IPS-15b (cell line): ENCODE data around the gene FABP7.

Source experiments
- H3K27me3 ChIP-seq: one replicate; pipeline ENCODE4 v1.6.1; 2013; ENCODE audit warnings: low read length; ENCODE audit not compliant: control insufficient read depth, insufficient read depth
- H3K36me3 ChIP-seq: one replicate; pipeline ENCODE4 v1.6.1; 2013; ENCODE audit warnings: low read length; ENCODE audit not compliant: control insufficient read depth, insufficient read depth
- H3K4me1 ChIP-seq: one replicate; pipeline ENCODE4 v1.6.1; 2013; ENCODE audit warnings: mild to moderate bottlenecking, low read length; ENCODE audit not compliant: control insufficient read depth, insufficient read depth
- H3K4me3 ChIP-seq: one replicate; pipeline ENCODE4 v1.5.1; 2013; ENCODE audit warnings: low read depth, low read length
- H3K9ac ChIP-seq: one replicate; pipeline ENCODE4 v1.6.1; 2013; ENCODE audit warnings: low read depth, mild to moderate bottlenecking, low read length
- H3K9me3 ChIP-seq: one replicate; pipeline ENCODE4 v1.6.1; 2013; ENCODE audit warnings: mild to moderate bottlenecking, low read length; ENCODE audit not compliant: control insufficient read depth, insufficient read depth

Gene FABP7

GRCh38 chr6:122788208-122788607 lies 8.7 kb downstream of the FABP7 start:
- H3K4me3 ChIP-seq = no peak overlapping the region
- H3K9me3 ChIP-seq = no peaks in the 10 kb centered on the region
- H3K27me3 ChIP-seq = peaks cover 28% of the 10 kb centered on the region
- peaks cover 12% of the 10 kb centered on the region for H3K4me1 ChIP-seq
- H3K9ac ChIP-seq = no peak overlapping the region
- H3K36me3 ChIP-seq = no peaks in the 10 kb centered on the region

- H3K4me3 ChIP-seq = peak overlapping the region; percentile 90
- peaks cover 12% of the 10 kb centered on the region for H3K4me1 ChIP-seq
- H3K9me3 ChIP-seq = no peaks in the 10 kb centered on the region
- no peaks in the 10 kb centered on the region for H3K36me3 ChIP-seq
- peaks cover 28% of the 10 kb centered on the region for H3K27me3 ChIP-seq
- H3K9ac ChIP-seq = peak overlapping the region; percentile 61
These were observed 9.2 kb downstream of the FABP7 start for GRCh38 chr6:122788663-122789181.

- Histone ChIP-seq H3K4me3 (peak within 1 kb of the TSS; percentile 90), H3K4me1 (peaks cover 12% of the 10 kb centered on the region), H3K36me3 (no peaks in the 10 kb centered on the region), H3K9me3 (no peaks in the 10 kb centered on the region), H3K9ac (peak within 1 kb of the TSS; percentile 61), H3K27me3 (peaks cover 28% of the 10 kb centered on the region)
These were observed 9.9 kb downstream of the FABP7 start, which contains the start of gene SMPDL3A for GRCh38 chr6:122789182-122790027. Gene SMPDL3A, plus strand, starts transcription at chr6:122789258. Its CDS starts 89 bp downstream, at chr6:122789347.

- H3K4me1 ChIP-seq = peaks cover 12% of the 10 kb centered on the region
- H3K36me3 ChIP-seq = no peaks in the 10 kb centered on the region
- H3K9me3 ChIP-seq = no peaks in the 10 kb centered on the region
- peak overlapping the region; percentile 90 for H3K4me3 ChIP-seq
- H3K9ac ChIP-seq = no peak overlapping the region
- peaks cover 28% of the 10 kb centered on the region for H3K27me3 ChIP-seq
These were observed 10.5 kb downstream of the FABP7 start for GRCh38 chr6:122790028-122790422.

- Histone ChIP-seq H3K4me1 (peaks cover 12% of the 10 kb centered on the region), H3K4me3 (peak overlapping the region; percentile 90), H3K36me3 (no peaks in the 10 kb centered on the region), H3K9me3 (no peaks in the 10 kb centered on the region), H3K9ac (no peak overlapping the region), H3K27me3 (peaks cover 28% of the 10 kb centered on the region)
These were observed 11.2 kb downstream of the FABP7 start for GRCh38 chr6:122790423-122791309.

GRCh38 chr6:122791310-122791679 lies 11.8 kb downstream of the FABP7 start:
- H3K4me1 ChIP-seq = peaks cover 9% of the 10 kb centered on the region
- no peaks in the 10 kb centered on the region for H3K9me3 ChIP-seq
- no peak overlapping the region for H3K4me3 ChIP-seq
- no peak overlapping the region for H3K9ac ChIP-seq
- peaks cover 28% of the 10 kb centered on the region for H3K27me3 ChIP-seq
- H3K36me3 ChIP-seq = no peaks in the 10 kb centered on the region

GRCh38 chr6:122792766-122793165 lies 13.2 kb downstream of the FABP7 start:
- no peak overlapping the region for H3K4me3 ChIP-seq

GRCh38 chr6:122797537-122797936 lies 18.0 kb downstream of the FABP7 start:
- Histone ChIP-seq H3K27me3 (no peaks in the 10 kb centered on the region), H3K9ac (no peak overlapping the region), H3K4me3 (no peak overlapping the region), H3K9me3 (no peaks in the 10 kb centered on the region), H3K36me3 (no peaks in the 10 kb centered on the region), H3K4me1 (no peaks in the 10 kb centered on the region)

More at GRCh38 chr6:122792766-122793165, 13.2 kb downstream of the FABP7 start:
- no peaks in the 10 kb centered on the region for H3K36me3 ChIP-seq
- H3K9me3 ChIP-seq = no peaks in the 10 kb centered on the region
- H3K27me3 ChIP-seq = peaks cover 17% of the 10 kb centered on the region
- no peak overlapping the region for H3K9ac ChIP-seq
- H3K4me1 ChIP-seq = peaks cover 9% of the 10 kb centered on the region

- Histone ChIP-seq H3K4me3 (no peak overlapping the region), H3K9ac (no peak overlapping the region), H3K27me3 (no peaks in the 10 kb centered on the region), H3K9me3 (no peaks in the 10 kb centered on the region), H3K4me1 (no peaks in the 10 kb centered on the region), H3K36me3 (no peaks in the 10 kb centered on the region)
These were observed 18.7 kb downstream of the FABP7 start for GRCh38 chr6:122798099-122798641.

- no peaks in the 10 kb centered on the region for H3K4me1 ChIP-seq
- H3K4me3 ChIP-seq = no peak overlapping the region
- no peaks in the 10 kb centered on the region for H3K27me3 ChIP-seq
- no peak overlapping the region for H3K9ac ChIP-seq
- no peaks in the 10 kb centered on the region for H3K36me3 ChIP-seq
- H3K9me3 ChIP-seq = no peaks in the 10 kb centered on the region
These were observed 19.7 kb downstream of the FABP7 start for GRCh38 chr6:122799140-122799745.
